OCI-LY3 (cell line): ENCODE measurements around the gene PPDPF.

Source experiments
- H2AFZ ChIP-seq: fragments of 200-600, 300-600 bp; shearing (Covaris generic); 2 replicates; pipeline ENCODE4 v1.6.0; 2014; ENCODE audit warnings: antibody characterized with exemption, low read depth, low read length
- H3K27ac ChIP-seq: fragments of 200-600, 300-600 bp; sonication (generic); 2 replicates; pipeline ENCODE4 v1.5.1; 2014; ENCODE audit warnings: mild to moderate bottlenecking, low read length, moderate library complexity, mixed read lengths
- H3K27me3 ChIP-seq: fragments of 200-600, 300-600 bp; sonication (generic); 2 replicates; pipeline ENCODE4 v1.6.1; 2014; ENCODE audit warnings: low read depth, low read length, mixed read lengths
- H3K36me3 ChIP-seq: fragments of 200-600, 300-600 bp; sonication (generic); replicated peaks from 2 replicates; pipeline ENCODE3; 2014; ENCODE audit warnings: low read depth, low read length, mixed read lengths
- H3K4me1 ChIP-seq: fragments of 300-600, 200-600 bp; sonication (generic); 2 replicates; pipeline ENCODE4 v1.6.1; 2014; ENCODE audit warnings: low read length, mixed read lengths
- H3K4me2 ChIP-seq: fragments of 200-600, 300-600 bp; sonication (generic); 2 replicates; pipeline ENCODE4 v1.6.1; 2014; ENCODE audit warnings: low read length, mixed read lengths
- H3K4me3 ChIP-seq: fragments of 300-600, 200-600 bp; sonication (generic); 2 replicates; pipeline ENCODE4 v1.5.1; 2014; ENCODE audit warnings: antibody characterized with exemption, mild to moderate bottlenecking, low read length, moderate library complexity
- H3K79me2 ChIP-seq: fragments of 300-600, 200-600 bp; shearing (Covaris generic); 2 replicates; pipeline ENCODE4 v1.6.1; 2014; ENCODE audit warnings: mild to moderate bottlenecking, low read length, mixed read lengths
- H3K9ac ChIP-seq: fragments of 300-600, 200-600 bp; shearing (Covaris generic); 2 replicates; pipeline ENCODE4 v1.6.0; 2014; ENCODE audit warnings: mild to moderate bottlenecking, low read length, moderate library complexity
- H3K9me3 ChIP-seq: fragments of 200-600, 300-600 bp; shearing (Covaris generic); 2 replicates; pipeline ENCODE4 v1.6.1; 2014; ENCODE audit warnings: low read length, mixed read lengths; ENCODE audit not compliant: insufficient read depth
- H4K20me1 ChIP-seq: fragments of 200-600, 300-600 bp; sonication (generic); 2 replicates; pipeline ENCODE4 v1.6.1; 2016; ENCODE audit warnings: low read length, mixed read lengths; ENCODE audit not compliant: insufficient read depth
- EZH2phosphoT487 ChIP-seq: fragments of 200-600 bp; shearing (Covaris generic); IDR thresholded peaks from 2 replicates; pipeline ENCODE4 v1.6.1; 2018; ENCODE audit warnings: antibody characterized with exemption, mixed run types, low read depth
- TF ChIP-seq, protein P1 (sequence below): fragments of 200-600, 300-600 bp; sonication (generic); IDR thresholded peaks from 2 replicates; pipeline ENCODE4 v1.5.1; 2014; ENCODE audit warnings: antibody characterized with exemption, low read length, low read depth

Gene PPDPF

DNA sequence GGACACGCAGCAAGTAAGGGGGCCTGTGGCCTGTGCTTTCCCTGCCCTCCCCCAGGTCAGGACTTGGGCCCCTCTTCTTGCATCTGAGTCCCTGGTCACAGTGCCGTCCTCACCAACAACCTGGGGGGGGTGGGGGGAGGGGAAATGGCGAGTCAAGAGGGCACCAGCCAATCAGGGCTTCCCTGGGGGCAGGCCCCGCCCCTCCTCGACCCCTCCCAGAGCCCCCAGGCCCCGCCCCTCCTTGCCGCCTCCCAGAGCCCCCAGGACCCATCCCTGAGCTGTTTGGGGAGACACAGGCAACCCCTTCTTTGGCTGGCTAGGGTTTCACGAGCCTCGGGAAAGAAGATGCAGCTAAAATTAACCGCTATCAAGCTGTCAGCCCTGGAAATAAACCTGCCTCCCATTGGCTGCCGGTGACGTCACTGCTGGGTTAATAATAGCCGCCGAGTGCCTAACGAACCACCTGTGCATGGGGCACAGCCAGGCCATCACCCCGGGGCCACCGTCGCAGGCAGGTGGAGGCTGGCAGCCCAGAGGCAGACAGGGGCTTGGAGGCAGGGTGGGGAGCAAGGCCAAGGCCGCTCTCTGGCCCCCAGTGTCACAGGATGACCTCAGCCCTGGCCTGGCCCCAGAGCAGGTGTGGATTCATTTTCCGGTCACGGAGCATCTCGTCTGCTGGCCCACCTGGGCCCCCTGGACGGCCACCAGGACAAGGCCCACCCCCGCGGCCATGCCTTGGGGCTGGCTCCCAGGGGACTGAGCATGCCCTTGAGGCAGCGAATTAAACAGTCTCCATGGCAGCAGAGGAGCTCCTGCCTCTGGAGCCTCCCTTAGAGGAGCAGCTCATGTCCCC lies 18.5 kb upstream of the PPDPF start:
- Histone ChIP-seq H3K27ac (no peak overlapping the region), H3K4me2 (no peak overlapping the region), H3K27me3 (peaks cover 4% of the 10 kb centered on the region; the same call in 1 of the 2 replicates), H3K79me2 (no peaks in the 10 kb centered on the region), H4K20me1 (no peaks in the 10 kb centered on the region), H3K4me3 (no peak overlapping the region), H3K4me1 (no peaks in the 10 kb centered on the region), H3K36me3 (no peaks in the 10 kb centered on the region), H3K9ac (no peak overlapping the region), H3K9me3 (no peaks in the 10 kb centered on the region), H2AFZ (no peak overlapping the region)
- no peak for TF ChIP-seq EZH2phosphoT487
- TF ChIP-seq, protein P1, sequence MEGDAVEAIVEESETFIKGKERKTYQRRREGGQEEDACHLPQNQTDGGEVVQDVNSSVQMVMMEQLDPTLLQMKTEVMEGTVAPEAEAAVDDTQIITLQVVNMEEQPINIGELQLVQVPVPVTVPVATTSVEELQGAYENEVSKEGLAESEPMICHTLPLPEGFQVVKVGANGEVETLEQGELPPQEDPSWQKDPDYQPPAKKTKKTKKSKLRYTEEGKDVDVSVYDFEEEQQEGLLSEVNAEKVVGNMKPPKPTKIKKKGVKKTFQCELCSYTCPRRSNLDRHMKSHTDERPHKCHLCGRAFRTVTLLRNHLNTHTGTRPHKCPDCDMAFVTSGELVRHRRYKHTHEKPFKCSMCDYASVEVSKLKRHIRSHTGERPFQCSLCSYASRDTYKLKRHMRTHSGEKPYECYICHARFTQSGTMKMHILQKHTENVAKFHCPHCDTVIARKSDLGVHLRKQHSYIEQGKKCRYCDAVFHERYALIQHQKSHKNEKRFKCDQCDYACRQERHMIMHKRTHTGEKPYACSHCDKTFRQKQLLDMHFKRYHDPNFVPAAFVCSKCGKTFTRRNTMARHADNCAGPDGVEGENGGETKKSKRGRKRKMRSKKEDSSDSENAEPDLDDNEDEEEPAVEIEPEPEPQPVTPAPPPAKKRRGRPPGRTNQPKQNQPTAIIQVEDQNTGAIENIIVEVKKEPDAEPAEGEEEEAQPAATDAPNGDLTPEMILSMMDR, result no peak

GRCh38 chr20:63502671-63503172 lies 17.8 kb upstream of the PPDPF start:
- H3K36me3 ChIP-seq, result no peaks in the 10 kb centered on the region
- no peak overlapping the region for H3K4me3 ChIP-seq
- H2AFZ ChIP-seq, result no peak overlapping the region
- H3K4me1 ChIP-seq, result no peaks in the 10 kb centered on the region
- H4K20me1 ChIP-seq, result no peaks in the 10 kb centered on the region
- H3K4me2 ChIP-seq, result no peak overlapping the region
- no peaks in the 10 kb centered on the region for H3K9me3 ChIP-seq
- H3K27ac ChIP-seq, result no peak overlapping the region
- TF ChIP-seq, protein P1, result no peak
- no peak for TF ChIP-seq EZH2phosphoT487
- H3K27me3 ChIP-seq, result peaks cover 4% of the 10 kb centered on the region; the same call in 1 of the 2 replicates
- no peak overlapping the region for H3K9ac ChIP-seq
- no peaks in the 10 kb centered on the region for H3K79me2 ChIP-seq

GRCh38 chr20:63503524-63503923 lies 17.0 kb upstream of the PPDPF start:
- Histone ChIP-seq H3K4me1 (no peaks in the 10 kb centered on the region), H4K20me1 (no peaks in the 10 kb centered on the region), H3K36me3 (no peaks in the 10 kb centered on the region), H3K9me3 (no peaks in the 10 kb centered on the region), H2AFZ (no peak overlapping the region), H3K27ac (no peak overlapping the region), H3K27me3 (peaks cover 4% of the 10 kb centered on the region; the same call in 1 of the 2 replicates), H3K4me2 (no peak overlapping the region), H3K4me3 (no peak overlapping the region), H3K9ac (no peak overlapping the region), H3K79me2 (no peaks in the 10 kb centered on the region)
- TF ChIP-seq EZH2phosphoT487, result no peak
- TF ChIP-seq, protein P1, result no peak

GRCh38 chr20:63504642-63505041 lies 15.9 kb upstream of the PPDPF start:
- Histone ChIP-seq H4K20me1 (no peaks in the 10 kb centered on the region), H3K36me3 (no peaks in the 10 kb centered on the region), H3K27ac (no peak overlapping the region), H3K9ac (no peak overlapping the region), H3K4me2 (no peak overlapping the region), H3K79me2 (no peaks in the 10 kb centered on the region), H2AFZ (no peak overlapping the region), H3K4me3 (no peak overlapping the region), H3K9me3 (no peaks in the 10 kb centered on the region), H3K4me1 (no peaks in the 10 kb centered on the region), H3K27me3 (peaks cover 4% of the 10 kb centered on the region; the same call in 1 of the 2 replicates)
- TF ChIP-seq, protein P1, result no peak
- no peak for TF ChIP-seq EZH2phosphoT487
